HG03025 (cell line): ENCODE measurements around the gene NETO2.
"Not testable (repeated sequence)": the region's sequence is repeated elsewhere in the genome, so short reads cannot be mapped to it uniquely, and the experiment has no call there.

Experiments used
- ATAC-seq: cut with Tn5 transposase; IDR thresholded peaks from one replicate; pipeline ENCODE4 v1.9.1; 2021; ENCODE audit warnings: mild to moderate bottlenecking, moderate library complexity; ENCODE audit not compliant: unreplicated experiment, low FRiP score

NETO2 gene

GRCh38 chr16:47136099-47136842, 7.5 kb downstream of the NETO2 start:
- no peak for ATAC-seq

DNA sequence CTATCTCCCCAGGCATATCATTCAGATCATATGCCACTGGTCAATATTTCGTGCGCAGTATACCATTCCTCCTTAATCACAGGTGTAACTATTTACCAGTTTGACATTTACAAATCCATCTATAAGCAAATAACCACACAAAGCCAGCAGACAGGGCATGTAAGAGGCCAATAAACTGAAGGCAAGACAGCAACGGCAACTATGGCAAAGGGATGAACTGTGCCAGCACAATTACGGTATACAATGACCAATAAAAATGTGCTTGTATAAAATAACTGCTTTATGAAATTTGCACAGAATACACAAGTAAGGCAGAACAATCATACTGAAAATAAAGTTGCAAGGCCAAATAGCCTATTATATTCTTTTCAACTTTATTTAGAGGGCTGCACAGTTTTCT, 9.2 kb downstream of the NETO2 start:
- no peak for ATAC-seq

GRCh38 chr16:47132308-47132707, 11.4 kb downstream of the NETO2 start:
- no peak for ATAC-seq

- no peak for ATAC-seq
These were observed 13.8 kb downstream of the NETO2 start for GRCh38 chr16:47129755-47130435.

DNA sequence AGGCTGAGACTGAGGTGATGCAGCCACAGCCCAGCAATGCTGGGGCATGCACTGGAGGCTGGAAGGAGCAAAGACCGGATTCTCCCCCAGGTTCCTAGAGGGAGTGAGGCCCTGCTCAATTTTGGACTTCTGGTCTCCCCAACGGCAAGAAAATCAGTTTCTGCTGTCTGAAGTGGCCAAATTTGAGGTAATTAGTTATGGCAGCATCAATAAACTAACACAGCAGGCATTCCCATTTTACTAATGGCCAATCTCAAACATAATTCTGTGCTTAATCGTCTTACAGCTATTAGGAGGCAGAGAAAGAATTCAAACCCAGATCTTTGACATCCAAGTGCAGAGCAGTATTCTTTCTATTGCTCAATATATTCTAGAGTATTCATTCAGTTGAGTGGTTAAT, 16.2 kb downstream of the NETO2 start:
- no peak for ATAC-seq

DNA sequence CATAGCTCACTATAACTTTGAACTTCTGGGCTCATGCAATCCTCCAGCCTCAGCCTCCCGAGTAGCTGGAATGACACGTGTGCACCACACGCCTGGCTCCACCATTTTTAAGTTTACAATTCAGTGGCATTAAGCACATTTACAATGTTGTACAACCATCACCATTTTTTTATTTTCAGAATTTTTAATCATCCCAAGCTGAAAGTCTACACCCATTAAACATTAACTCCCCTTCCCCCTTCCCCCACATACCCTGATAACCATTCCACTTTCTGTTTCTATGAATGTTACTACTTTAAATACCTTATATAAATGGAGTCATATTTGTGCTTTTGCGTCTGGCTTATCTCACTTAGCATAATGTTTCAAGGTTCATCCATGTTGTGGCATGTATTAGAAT, 18.0 kb downstream of the NETO2 start:
- ATAC-seq: no peak

DNA sequence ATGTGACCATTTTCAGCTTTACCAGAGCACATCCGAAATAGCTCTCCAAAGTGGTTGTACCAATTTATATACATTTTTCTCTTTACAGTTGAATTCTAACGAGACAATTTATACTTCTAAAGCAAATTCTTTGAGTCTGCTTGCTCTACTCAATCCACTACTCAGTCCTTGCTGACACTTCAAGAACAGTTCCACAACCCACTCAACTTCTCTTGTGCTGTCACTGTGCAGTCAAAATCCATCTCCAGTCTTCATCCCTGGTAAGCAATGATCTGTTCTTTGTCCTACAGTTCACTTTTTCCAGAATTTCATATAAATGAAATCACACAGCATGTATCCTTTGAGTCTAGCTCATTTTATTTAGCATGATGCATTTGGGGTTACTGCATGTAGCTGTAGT, 30.6 kb downstream of the NETO2 start:
- no peak for ATAC-seq

DNA sequence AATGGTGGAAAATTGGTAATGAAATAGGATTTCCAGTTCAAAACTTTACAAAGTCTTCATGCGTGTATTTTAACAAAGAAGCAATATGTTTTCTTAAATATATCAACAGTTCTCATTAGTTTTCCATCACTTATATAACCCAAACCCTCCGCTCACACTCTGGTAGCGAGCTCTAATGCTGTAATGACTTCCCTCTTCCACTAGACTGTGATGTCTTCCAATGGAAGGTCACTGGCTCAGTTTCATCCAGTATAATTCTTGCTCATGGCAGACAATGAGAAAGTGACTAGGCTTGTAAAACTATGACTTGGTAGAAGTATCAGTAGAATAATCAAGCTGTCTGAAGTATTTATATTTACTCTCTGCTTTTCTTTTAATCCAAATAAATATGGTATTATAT, 32.8 kb downstream of the NETO2 start:
- no peak for ATAC-seq

GRCh38 chr16:47109361-47109760, 34.4 kb downstream of the NETO2 start:
- no peak for ATAC-seq

DNA sequence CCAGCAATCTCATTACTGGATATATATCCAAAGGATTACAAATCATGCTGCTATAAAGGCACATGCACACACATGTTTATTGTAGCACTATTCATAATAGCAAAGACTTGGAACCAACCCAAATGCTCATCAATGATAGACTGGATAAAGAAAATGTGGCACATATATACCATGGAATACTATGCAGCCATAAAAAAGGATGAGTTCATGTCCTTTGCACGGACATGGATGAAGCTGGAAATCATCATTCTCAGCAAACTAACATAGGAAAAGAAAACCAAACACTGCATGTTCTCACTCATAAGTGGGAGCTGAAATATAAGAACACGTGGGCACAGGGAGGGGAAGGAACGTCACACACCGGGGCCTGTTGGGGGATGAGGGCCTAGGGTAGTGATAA, 40.8 kb downstream of the NETO2 start:
- ATAC-seq: not testable (repeated sequence)

DNA sequence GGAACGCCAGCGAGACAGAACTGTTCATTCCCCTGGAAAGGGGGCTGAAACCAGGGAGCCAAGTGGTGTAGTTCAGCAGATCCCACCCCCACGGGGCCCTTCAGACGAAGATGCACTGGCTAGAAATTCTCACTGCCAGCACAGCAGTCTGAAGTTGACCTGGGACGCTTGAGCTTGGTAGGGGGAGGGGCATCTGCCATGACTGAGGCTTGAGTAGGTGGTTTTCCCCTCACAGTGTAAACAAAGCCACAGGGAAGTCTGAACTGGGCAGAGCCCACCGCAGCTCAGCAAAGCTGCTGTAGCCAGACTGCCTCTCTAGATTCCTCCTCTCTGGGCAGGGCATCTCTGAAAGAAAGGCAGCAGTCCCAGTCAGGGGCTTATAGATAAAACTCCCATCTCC, 46.6 kb downstream of the NETO2 start:
- not testable (repeated sequence) for ATAC-seq

- no peak for ATAC-seq
These were observed 47.4 kb downstream of the NETO2 start for GRCh38 chr16:47096297-47096696.

DNA sequence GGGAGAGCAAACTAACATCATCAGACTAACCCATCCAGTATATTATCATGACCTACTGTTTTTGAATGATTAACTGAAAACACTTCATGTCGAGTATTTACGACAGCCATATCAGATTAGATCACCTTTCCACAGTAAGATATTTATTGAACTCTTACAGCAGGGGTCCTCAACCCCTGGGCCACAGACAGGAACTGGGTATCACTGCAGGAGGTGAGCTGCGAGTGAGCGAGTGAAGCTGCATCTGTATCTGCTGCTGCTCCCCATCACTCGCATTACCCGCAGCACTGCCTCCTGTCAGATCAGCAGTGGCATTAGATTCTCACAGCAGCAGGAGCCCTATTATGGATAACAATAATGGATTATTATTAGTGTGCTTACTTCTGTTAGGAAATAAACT, 59.5 kb downstream of the NETO2 start:
- ATAC-seq: no peak

DNA sequence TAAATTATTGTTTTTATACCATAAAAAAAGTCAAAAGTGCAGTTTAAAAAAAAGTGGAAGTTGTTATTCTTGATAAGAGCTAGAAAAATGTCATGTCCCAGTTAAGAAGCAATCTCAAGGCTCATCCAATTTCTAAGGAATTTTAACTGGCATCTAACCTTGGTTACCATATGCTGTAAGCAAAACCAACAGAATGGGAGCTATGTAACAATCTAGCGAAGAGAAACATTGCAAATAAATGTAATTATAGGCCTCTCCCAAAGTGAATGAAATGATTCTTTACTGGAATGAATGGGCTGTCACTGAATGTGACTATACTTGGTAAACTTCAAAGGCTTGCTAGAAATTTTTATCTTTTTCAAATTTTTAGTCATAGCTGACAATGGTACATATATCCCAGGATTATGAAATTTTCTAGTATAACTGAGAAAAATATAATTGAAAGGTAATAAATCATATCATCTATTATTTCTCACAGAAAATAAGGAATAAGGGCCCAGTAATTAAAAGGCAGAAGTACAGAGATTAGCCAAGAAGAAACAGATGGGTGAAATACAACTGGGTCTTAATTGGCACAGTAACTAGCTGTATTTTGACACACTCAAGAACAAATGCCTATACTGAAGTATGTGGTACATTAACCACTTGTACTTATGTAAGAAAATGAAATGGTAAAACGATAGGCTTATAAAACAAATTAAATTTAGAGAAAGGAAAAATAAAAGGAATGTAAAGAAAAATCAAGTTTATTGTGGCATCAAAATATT, 61.5 kb downstream of the NETO2 start:
- ATAC-seq: no peak

- ATAC-seq: no peak
These were observed 62.6 kb downstream of the NETO2 start for GRCh38 chr16:47081115-47081514.

- no peak for ATAC-seq
These were observed 63.9 kb downstream of the NETO2 start for GRCh38 chr16:47079860-47080259.

GRCh38 chr16:47073223-47074155, 70.3 kb downstream of the NETO2 start:
- no peak for ATAC-seq

- ATAC-seq: no peak
These were observed 71.6 kb downstream of the NETO2 start for GRCh38 chr16:47072158-47072557.

- no peak for ATAC-seq
These were observed 73.7 kb downstream of the NETO2 start for GRCh38 chr16:47069841-47070584.

DNA sequence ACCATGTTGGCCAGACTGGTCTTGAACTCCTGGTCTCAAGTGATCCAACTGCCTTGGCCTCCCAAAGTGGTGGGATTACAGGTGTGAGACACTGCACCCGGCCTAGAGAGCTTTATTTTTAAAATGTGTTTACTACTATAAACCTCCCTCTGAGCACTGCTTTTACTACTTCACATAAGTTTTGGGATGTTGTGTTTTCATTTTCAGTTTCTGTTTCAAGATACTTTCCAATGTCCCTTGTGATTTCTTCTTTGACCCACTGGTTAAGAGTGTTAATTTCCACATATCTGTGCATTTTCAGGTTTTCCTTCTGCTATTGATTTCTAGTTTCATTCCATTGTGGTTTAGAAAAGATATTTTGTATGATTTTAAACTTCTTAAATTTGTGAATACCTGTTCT, 74.4 kb downstream of the NETO2 start:
- ATAC-seq: no peak
